ENCODE data around the gene RPS15.
A peak's percentile ranks its signal among the peaks of the same experiment; 100 is the strongest.
"Not testable (repeated sequence)": the region's sequence is repeated elsewhere in the genome, so short reads cannot be mapped to it uniquely, and the experiment has no call there.

Gene RPS15

DNA sequence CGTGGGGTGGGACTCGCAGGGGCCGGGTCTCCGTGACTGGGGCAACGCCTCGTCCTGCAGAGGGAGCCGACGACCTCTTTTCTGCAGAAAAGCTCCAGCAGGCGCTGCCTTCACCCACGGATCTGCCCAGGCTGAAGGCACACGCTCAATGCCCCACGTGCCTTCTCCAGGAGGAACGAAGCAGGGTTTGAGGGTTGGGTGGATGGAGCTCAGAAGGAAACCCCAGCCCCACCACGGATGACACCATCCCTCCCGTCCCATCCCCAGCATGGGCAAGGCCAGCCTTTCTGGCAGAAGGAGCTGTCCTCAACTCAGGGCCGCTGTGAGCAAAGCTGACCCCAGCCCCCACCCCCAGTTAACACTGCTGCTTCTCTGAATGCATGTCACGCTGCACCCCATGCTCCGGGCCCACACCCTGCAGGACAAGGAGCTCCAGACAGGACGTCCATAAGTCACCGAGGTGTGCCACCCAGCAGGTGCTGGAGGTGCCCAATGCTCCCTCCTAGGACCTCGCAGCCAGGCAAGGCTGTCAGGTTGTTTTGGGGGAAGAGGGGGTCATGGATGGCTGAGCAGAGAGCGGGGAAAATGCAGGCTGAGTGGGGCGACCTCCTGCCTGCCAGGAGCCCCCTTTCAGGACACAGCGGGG lies 33.4 kb downstream of the RPS15 start:
- Mint-ChIP-seq H3K4me1 (peaks cover 19% of the 10 kb centered on the region), H3K4me3 (peak overlapping the region; percentile 68), H3K27ac (no peak overlapping the region), H3K9me3 (no peaks in the 10 kb centered on the region), H3K36me3 (peaks cover 7% of the 10 kb centered on the region)
- DNase-seq (ENCODE audit: low spot score in 2 of 2) (no peak), ATAC-seq (no peak)

DNA sequence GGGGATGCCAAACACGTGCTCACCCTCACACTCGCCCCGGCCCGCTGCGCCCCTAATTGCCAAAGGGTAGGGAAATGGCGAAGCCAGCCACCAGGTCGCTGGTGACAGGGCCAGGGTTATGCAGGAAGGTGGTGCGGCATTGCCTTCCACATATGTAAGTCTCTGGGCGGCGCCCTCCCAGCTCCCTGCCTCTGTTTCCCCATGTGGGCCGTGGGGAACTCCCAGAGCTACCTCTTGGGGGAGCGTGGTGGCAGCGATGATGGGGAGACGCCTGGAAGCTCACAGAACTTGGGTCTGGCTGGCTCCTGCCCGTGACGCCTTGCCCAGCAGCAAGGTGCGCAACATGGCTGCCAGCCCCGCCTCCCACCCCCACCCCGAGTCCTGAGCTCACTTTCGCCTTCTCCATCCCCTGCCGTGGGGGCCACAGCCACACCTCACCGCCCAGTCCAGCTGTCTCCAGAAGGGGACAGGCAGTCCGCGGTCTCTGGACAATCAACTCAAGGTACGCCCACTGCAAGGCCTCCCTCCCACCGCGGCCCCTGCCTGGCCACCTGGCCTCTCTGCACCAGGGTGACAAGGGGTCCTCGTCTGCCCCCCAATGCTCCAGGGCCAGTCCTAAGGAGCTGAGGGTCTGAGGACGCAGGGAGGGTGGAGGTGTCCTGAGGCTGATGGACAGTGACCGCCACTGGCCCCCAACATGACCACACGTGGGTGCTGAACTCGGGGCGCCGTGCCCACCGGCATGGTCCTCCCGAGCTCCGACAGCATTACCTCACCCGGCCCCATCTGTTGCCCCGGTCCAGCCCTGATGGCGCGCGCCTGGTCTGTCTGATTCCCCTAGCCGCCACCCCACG lies 34.3 kb downstream of the RPS15 start:
- H3K4me3 Mint-ChIP-seq = peak overlapping the region; percentile 68
- H3K36me3 Mint-ChIP-seq = peaks cover 14% of the 10 kb centered on the region
- no peak for DNase-seq (ENCODE audit: low spot score in 2 of 2)
- H3K27ac Mint-ChIP-seq = no peak overlapping the region
- no peaks in the 10 kb centered on the region for H3K9me3 Mint-ChIP-seq
- no peak for ATAC-seq
- H3K4me1 Mint-ChIP-seq = peaks cover 24% of the 10 kb centered on the region

DNA sequence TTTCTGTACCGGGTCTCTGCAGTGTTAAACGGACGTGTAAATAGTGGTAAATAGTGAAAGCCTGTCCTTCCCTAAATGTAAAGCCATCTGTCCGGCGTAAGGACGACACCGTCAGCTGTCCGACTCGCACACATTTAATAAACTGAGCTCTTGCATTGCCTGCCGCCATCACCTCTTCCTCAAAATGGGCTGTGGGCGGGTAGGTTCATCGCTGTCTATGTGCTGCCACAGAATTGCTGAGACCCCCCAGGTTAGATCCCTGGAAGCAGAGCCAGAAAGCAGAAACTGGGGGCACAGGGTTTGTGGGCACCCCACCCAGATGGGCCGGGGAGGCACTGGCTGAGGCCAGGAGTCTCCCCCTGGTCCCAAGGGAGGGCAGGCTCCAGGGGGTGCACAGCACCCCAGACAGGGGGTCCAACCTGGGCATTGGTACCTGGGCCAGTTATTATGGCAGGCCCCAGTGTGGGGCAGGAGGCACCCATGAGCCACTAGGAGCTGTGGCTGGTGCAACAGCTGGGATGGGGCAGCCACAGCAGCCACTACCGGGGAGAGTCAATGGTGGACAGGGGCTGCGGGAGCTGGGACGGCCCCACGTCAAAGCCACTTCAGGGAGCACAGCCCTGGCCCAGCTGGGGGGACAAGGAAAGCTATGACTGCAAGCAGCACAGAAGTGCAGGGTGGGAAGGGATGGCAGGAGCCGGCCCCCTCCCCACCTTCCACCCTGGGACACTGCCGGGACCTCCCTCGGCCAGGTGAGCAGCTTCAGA lies 35.1 kb downstream of the RPS15 start:
- DNase-seq (ENCODE audit: low spot score in 2 of 2) (no peak), ATAC-seq (no peak)
- H3K4me1 Mint-ChIP-seq = peaks cover 25% of the 10 kb centered on the region
- H3K36me3 Mint-ChIP-seq = peaks cover 14% of the 10 kb centered on the region
- H3K27ac Mint-ChIP-seq = no peak overlapping the region
- no peak overlapping the region for H3K4me3 Mint-ChIP-seq
- H3K9me3 Mint-ChIP-seq = no peaks in the 10 kb centered on the region

DNA sequence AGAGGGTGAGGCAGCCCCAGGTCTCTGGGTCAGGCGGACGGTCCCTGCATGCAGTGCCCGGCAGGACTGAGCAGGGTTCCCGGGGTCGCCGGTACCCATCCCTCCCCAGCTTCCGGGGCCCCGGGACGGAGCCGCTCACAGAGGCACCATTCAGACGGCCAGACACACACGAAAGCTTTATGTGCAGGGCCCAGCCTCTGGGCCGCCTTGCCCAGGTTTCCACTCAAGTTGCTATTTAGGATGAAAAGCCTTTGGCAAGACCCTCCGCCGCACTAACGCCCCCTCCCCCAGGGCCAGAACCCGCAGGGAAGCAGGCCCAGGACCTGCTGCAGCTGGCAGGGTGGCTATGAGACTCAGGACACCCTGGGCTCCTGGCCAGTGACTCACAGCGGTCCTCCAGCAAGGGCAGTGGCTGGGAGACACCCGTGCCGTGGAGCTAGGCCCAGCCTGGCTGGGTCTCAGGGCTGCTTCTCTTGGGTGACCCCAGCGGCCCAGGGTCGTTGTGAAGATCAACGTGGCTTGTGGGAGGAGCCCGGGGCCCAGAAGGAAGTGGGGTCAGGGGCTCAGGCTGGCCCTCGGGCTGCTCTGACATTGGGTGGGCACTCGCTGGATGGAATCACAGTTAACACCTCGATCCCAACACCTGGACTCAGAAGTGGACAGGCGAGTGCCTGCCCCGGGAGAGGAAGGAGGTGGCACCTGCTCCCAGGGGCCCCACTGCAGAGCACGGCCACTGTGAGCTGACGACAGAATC lies 36.0 kb downstream of the RPS15 start:
- no peaks in the 10 kb centered on the region for H3K9me3 Mint-ChIP-seq
- H3K27ac Mint-ChIP-seq = no peak overlapping the region
- DNase-seq (ENCODE audit: low spot score in 2 of 2) = no peak
- no peak overlapping the region for H3K4me3 Mint-ChIP-seq
- no peak for ATAC-seq
- peaks cover 30% of the 10 kb centered on the region for H3K4me1 Mint-ChIP-seq
- peaks cover 19% of the 10 kb centered on the region for H3K36me3 Mint-ChIP-seq

DNA sequence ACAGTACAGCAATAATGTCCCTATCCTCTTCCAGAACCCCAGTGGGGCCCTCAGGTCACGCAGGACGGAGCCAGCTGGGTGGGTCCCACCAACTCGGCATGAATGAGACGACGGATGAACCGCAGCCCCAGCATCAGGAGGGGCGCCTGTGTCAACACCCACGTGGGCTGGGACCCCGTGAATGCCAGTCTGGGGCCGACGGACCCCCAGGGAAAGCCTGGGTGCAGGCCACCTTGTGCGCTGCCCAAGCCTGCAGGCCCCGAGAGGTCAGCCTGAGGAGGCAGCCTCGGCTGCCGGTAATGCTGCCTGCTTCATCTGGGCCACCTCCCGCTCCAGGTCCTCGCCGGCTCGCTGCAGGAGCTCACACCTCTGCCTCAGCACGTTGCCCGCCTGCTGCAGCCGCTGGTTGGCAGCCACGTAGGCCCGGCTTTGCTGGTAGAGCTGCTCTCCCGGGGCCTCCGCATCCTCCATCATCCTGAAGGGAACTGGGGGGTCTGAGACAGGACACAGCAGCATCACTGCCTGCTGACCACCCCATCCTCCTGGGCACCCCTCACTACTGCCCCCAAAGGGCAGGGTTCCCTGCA lies 36.7 kb downstream of the RPS15 start:
- H3K4me1 Mint-ChIP-seq = peaks cover 32% of the 10 kb centered on the region
- H3K4me3 Mint-ChIP-seq = no peak overlapping the region
- no peak for DNase-seq (ENCODE audit: low spot score in 2 of 2)
- no peak for ATAC-seq
- H3K36me3 Mint-ChIP-seq = peaks cover 22% of the 10 kb centered on the region
- H3K9me3 Mint-ChIP-seq = no peaks in the 10 kb centered on the region
- no peak overlapping the region for H3K27ac Mint-ChIP-seq

DNA sequence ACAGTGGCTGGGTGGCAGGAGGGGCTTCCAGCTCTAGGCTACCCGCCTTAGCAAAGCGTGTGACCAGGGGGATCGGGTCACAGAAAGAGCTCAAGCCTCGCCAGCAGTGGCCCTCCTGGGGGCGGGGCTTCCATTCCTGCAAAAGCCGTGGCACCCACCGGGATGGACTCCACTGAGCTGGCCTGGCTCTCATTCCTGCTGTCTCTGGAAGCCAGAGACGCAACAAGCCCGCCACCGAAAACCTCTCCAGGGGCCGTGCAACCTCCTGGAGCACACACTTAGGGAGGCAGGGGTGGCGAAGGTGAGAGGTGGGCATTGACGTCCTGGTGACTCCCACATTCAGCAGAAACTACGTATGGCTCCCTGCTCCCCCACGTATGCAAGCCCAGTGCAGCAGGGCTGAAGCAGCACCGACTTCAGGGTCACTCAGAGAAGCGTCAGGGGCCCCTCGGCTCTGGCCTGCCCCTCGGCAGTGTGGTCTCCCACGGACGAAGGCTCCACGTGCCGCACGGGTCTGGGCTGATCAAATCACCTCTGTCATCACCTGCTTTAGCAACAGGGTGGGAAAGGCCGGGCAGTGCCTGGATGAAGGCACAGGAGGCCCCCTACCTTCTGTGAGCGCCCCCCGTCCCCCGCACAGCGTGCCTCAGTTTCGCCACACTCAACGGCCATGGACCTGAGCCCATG lies 37.7 kb downstream of the RPS15 start:
- Mint-ChIP-seq H3K4me3 (no peak overlapping the region), H3K9me3 (no peaks in the 10 kb centered on the region), H3K36me3 (peaks cover 25% of the 10 kb centered on the region), H3K4me1 (peaks cover 28% of the 10 kb centered on the region), H3K27ac (no peak overlapping the region)
- DNase-seq (ENCODE audit: low spot score in 2 of 2) (no peak), ATAC-seq (no peak)

DNA sequence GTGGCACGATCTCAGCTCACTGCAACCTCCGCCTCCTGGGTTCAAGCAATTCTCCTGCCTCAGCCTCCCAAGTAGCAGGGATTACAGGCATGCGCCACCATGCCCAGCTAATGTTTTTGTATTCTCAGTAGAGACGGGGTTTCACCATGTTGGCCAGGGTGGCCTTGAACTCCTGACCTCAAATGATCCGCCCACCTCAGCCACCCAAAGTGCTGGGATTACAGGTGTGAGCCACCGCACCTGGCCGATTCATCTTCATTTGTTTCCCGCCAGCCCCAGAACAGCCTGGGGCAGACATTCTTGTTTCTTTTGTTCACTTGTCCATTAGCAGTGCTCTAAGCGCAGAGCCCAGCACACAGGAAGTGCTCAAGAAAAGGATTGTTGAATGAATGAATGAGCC lies 38.9 kb downstream of the RPS15 start:
- H3K4me3 Mint-ChIP-seq; H3K27ac Mint-ChIP-seq; H3K9me3 Mint-ChIP-seq; DNase-seq (ENCODE audit: low spot score in 2 of 2); ATAC-seq: not testable (repeated sequence)
- Mint-ChIP-seq H3K4me1 (peaks cover 16% of the 10 kb centered on the region), H3K36me3 (peaks cover 25% of the 10 kb centered on the region)

DNA sequence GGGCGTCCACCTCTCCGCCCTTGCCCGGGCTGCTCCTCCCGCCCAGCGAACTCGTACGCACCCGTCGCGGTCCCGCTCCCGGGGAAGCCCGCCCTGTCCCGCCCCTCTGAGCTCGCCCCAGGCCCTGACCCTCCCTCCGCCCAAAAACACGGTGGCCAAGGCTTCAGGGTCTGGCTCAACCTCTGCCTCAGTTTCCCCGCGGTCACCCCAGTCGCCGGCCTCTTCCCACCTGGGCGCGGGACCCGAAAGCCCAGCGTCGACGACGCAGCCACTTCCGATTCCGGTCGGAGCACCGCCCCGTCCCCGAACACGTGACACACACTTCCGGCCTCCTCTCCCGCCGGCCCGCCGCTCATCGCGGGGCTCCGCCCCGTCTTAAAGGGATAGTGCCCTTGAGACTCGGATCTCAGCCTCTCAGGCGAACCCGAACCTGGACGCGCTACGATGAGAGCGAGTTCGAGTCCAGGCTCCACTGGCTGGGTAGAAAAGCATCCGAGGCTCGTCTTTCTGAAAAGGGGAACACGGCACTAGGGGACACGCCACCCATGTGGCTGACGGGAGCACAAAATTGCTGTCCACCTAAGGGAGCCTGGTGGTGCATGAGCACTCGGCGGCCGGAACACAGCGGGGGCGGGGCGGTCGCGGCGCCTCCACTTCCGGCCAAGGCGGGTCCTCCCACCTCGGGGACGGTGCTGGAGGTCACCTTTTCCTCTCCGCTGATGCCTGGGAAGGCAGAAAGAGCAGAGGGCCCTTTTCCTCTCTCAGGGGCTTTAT lies 40.9 kb downstream of the RPS15 start, which contains the start of gene C19orf25:
C19orf25 (minus strand) TSS at position 282 of the 774 bp plus-strand sequence. CDS start 312 bp downstream, outside the sequence.
- peak; percentile 95 for ATAC-seq
- peaks cover 14% of the 10 kb centered on the region for H3K4me1 Mint-ChIP-seq
- peak within 1 kb of the TSS; percentile 95 for H3K27ac Mint-ChIP-seq
- DNase-seq (ENCODE audit: low spot score in 2 of 2) = peak; percentile 77 to 96
- no peaks in the 10 kb centered on the region for H3K9me3 Mint-ChIP-seq
- peaks cover 25% of the 10 kb centered on the region for H3K36me3 Mint-ChIP-seq
- peak within 1 kb of the TSS; percentile 93 for H3K4me3 Mint-ChIP-seq

DNA sequence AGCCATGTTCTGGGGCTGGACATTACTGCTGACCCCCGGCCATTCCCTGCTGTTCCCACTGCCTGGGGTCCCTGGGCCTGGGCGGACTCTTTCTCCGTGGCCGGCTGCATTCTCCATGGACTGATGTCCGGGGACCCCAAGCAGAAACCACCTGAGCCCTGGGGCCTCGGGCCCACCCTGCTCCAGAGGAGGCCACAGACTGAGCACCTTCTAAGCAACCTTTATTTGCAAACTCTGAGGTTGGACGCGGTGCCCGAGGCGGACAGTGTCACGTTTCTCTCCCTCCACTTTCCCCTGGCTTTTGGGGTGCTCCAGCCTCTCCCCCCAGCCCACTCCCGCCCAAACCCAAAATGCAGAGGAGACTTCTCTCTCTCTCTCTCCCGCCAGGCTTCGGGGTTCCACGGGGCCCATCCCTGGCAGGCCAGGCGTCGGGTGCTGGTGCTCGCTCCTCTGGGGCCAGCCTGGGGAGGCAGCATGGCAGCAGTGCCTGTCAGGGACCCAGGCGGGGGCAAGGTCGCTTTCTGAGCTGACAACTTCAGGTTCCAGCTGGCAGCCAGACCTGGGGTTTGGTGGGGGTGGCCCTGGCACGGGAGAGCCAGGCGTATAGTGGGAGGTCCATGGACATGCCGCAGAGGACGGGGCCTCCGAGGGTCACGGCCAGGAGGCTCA lies 43.2 kb downstream of the RPS15 start:
- peaks cover 21% of the 10 kb centered on the region for H3K36me3 Mint-ChIP-seq
- DNase-seq (ENCODE audit: low spot score in 2 of 2) (no peak), ATAC-seq (no peak)
- H3K4me3 Mint-ChIP-seq = no peak overlapping the region
- no peak overlapping the region for H3K27ac Mint-ChIP-seq
- H3K4me1 Mint-ChIP-seq = peaks cover 14% of the 10 kb centered on the region
- no peaks in the 10 kb centered on the region for H3K9me3 Mint-ChIP-seq

DNA sequence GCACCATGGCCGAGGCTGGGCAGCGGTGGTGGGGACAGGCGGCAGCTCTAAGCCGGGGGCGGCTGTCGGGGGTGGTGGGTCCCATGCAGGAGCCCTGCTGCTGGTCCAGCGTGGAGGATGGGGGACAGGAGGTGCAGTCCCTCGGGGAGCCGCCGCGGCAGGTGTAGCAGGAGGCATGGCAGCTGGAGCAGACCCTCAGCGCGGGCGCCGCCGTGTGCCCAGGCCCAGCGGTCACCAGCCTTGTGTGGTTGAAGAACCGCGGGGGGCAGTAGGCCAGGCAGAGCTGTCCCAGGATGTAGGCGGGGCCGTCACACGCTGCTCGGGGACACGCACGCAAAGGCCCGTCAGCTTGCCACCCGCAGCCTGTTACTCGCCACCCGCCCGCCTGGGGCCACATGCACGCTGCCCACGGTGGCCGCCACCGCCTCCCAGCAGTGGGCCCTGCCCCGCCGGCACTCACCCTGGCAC lies 43.7 kb downstream of the RPS15 start:
- Mint-ChIP-seq H3K4me3 (no peak overlapping the region), H3K9me3 (no peaks in the 10 kb centered on the region), H3K27ac (no peak overlapping the region), H3K36me3 (peaks cover 15% of the 10 kb centered on the region), H3K4me1 (peaks cover 14% of the 10 kb centered on the region)
- DNase-seq (ENCODE audit: low spot score in 2 of 2) = no peak
- no peak for ATAC-seq

DNA sequence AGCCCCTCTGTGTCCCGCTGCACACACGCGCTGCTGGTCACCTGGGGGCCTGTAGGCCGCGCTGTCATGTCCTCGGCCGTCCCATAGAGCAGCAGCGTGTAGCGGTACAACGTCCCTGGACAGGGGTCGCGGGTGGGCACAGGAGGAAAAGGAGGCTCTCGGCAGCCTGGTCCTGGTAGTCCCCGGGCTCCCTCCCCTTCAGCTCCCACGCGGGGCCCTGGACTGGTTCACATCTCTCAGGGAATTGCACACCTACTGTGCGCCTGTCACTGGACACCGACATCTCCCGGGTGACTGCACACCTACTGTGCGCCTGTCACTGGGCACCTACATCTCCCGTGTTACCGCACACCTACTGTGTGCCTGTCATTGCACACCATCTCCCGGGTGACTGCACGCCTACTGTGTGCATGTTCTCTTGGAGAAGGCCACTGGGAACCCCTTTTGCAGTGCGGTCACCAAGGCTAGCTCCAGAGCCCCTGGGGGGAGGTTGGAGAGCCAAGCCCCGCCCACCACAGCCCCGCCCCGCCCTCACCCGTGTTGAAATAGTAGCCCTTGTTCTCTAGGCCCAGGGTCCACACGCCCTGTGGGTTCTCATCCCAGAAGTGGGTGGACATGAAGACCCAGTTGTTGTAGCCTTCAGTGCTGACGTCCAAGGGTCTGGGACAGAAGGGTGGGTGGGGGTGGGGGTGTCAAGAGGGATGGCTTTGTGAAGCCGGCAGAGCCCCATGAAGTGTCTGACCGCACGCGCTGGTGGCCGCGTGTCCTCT lies 44.4 kb downstream of the RPS15 start:
- H3K4me3 Mint-ChIP-seq = no peak overlapping the region
- no peak overlapping the region for H3K27ac Mint-ChIP-seq
- peaks cover 11% of the 10 kb centered on the region for H3K36me3 Mint-ChIP-seq
- H3K9me3 Mint-ChIP-seq = no peaks in the 10 kb centered on the region
- no peak for DNase-seq (ENCODE audit: low spot score in 2 of 2)
- ATAC-seq = no peak
- peaks cover 8% of the 10 kb centered on the region for H3K4me1 Mint-ChIP-seq

DNA sequence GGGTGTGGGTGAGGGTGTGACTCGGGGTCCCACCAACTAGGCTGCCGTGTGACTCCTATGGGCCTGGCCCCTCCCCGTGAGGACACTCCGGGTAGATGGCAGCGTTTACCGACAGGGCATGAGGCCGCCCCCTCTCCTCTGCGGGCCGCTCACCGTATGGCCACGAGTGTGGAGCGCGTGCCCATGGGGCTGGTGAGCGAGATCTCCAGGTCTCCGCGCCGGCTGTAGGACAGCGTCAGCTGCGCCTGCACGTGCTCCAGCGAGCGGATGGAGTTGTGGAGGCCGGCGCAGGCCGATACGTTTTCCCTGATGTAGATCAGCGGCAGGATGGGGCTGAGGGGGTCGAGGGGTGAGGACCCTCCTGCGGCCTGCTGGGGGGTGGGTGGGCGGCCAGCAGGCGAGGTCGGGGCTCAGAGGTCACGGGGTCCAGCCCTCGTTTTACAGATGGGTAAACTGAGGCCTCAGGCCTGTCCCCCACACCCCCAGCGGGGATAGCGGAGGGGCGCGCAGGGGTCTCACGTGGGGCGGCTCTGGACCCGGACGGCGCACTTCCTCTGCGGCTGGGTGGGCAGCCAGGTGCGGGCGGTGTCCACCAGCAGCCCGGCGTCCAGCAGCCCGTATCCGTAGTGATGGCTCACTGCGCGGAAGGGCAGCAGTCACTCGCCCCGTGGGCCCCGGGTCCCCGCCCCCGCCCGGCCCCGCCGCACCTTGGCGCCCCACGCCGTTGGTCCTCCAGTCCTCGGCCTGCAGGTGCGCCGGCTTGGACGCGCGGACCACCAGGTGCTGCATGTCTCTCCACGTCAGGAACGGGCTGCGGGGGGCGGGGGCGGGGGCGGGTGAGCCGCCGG lies 45.2 kb downstream of the RPS15 start:
- no peaks in the 10 kb centered on the region for H3K9me3 Mint-ChIP-seq
- H3K4me3 Mint-ChIP-seq = no peak overlapping the region
- H3K36me3 Mint-ChIP-seq = peaks cover 11% of the 10 kb centered on the region
- ATAC-seq (no peak), DNase-seq (ENCODE audit: low spot score in 2 of 2) (no peak)
- no peak overlapping the region for H3K27ac Mint-ChIP-seq
- H3K4me1 Mint-ChIP-seq = peaks cover 8% of the 10 kb centered on the region
